ENCODE results near the gene ZFYVE26. TPM values are rescaled to one million over a fixed set of nuclear protein-coding genes. Genes with fewer than 3 reads are reported as not detected.
"Not testable (repeated sequence)": the region's sequence is repeated elsewhere in the genome, so short reads cannot be mapped to it uniquely, and the experiment has no call there.

Gene ZFYVE26
- total RNA-seq, 2 experiments from 2014 or later, result 20.5 to 23.2 TPM

DNA sequence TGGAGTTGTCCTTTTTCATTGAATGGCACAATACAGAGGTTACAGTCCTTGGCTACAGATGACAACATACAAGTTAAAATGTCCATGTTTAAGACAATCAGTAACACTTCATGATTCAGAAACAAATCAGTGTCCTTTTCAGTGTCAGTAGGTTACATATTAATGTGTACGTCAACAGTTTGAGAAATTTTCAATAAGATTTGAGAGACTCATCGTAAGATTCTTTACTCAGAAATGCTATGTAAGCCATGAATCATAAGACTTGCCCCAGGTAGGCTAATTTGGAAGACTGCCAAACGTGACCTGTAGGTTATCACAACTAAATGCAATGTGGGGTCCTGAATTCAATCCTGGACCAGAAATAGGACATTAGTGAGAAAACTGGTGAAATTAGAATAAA, 111.2 kb downstream of the ZFYVE26 start:
- no peak overlapping the region for H3K27ac ChIP-seq (ENCODE audit: low read depth in 1 of 2, low read length in 2 of 2)
- Mint-ChIP-seq H3K9me3 (peaks cover 5% of the 10 kb centered on the region), H3K4me1 (ENCODE audit: low read depth) (no peaks in the 10 kb centered on the region), H3K4me3 (no peak overlapping the region), H3K27me3 (peaks cover 3% of the 10 kb centered on the region), H3K36me3 (ENCODE audit: low read depth) (no peaks in the 10 kb centered on the region), H3K27ac (no peak overlapping the region)
- no peak for DNase-seq
- CTCF ChIA-PET, result interaction anchor here (0.6 to 4.0 kb wide), 13 partner anchors 8 to 279 kb away, joined by 3 to 21 read pairs (median 6); partner anchors contain the start of genes PIGH and RDH11
- no peaks in the 10 kb centered on the region for H3K4me1 ChIP-seq (ENCODE audit: insufficient read depth, low read length)
- POLR2A ChIA-PET, result interaction anchor here (0.7 to 1.5 kb wide), 4 partner anchors 10 to 346 kb away, joined by 3 to 14 read pairs (median 4); partner anchors contain the start of genes ATP6V1D, RDH11 and VTI1B
- intact Hi-C loops (cut with DNase I, micrococcal nuclease), result loop anchor here (2.0 to 10.0 kb wide), 3 partner anchors 178 to 540 kb away; no protein-coding TSS in a partner anchor
- no peaks in the 10 kb centered on the region for H3K27me3 ChIP-seq (ENCODE audit: control insufficient read depth in 1 of 2, insufficient read depth in 2 of 2, low read length in 2 of 2)
- no peaks in the 10 kb centered on the region for H3K36me3 ChIP-seq (ENCODE audit: insufficient read depth, low read length)
- H3K4me3 ChIP-seq (ENCODE audit: low read length), result no peak overlapping the region
- H3K9me3 ChIP-seq (ENCODE audit: control insufficient read depth in 1 of 2, insufficient read depth in 1 of 2, low read length in 2 of 2), result peaks cover 0 to 3% of the 10 kb centered on the region in 2 experiments
- TF ChIP-seq, protein P1, sequence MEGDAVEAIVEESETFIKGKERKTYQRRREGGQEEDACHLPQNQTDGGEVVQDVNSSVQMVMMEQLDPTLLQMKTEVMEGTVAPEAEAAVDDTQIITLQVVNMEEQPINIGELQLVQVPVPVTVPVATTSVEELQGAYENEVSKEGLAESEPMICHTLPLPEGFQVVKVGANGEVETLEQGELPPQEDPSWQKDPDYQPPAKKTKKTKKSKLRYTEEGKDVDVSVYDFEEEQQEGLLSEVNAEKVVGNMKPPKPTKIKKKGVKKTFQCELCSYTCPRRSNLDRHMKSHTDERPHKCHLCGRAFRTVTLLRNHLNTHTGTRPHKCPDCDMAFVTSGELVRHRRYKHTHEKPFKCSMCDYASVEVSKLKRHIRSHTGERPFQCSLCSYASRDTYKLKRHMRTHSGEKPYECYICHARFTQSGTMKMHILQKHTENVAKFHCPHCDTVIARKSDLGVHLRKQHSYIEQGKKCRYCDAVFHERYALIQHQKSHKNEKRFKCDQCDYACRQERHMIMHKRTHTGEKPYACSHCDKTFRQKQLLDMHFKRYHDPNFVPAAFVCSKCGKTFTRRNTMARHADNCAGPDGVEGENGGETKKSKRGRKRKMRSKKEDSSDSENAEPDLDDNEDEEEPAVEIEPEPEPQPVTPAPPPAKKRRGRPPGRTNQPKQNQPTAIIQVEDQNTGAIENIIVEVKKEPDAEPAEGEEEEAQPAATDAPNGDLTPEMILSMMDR (IDR thresholded peaks at IDR 0.05), result no peak
- ATAC-seq (ENCODE audit: poor library complexity), result no peak

DNA sequence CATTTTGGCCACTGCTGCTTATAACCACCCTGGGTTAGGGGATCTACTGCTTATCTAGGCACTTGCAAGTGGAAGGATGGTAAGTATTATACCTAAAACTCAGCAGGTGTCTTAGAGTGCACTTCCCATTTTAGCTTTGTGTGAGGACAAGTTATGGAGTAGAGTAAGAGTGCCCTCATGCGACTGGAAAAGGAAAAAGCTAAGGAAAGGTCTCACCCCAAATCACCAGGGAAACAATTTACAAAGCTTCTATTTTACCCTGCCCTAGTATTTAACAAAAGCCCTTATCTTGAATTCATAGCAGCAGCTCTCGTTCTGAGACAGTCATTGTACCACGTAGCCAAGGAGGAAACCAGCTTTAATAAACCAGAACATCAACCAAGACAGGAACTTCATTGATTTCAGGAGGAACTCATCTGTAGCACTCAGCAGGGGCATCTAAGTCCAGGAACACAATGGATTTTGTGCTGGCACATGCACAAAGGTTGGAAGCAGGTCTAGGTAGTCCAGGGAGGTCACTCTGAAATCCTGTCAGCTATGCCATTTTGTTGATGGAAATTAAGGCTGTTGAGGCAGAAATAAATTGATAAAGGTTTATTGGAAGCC, 111.8 kb downstream of the ZFYVE26 start:
- H3K36me3 ChIP-seq (ENCODE audit: insufficient read depth, low read length), result no peaks in the 10 kb centered on the region
- Mint-ChIP-seq H3K4me3 (no peak overlapping the region), H3K27me3 (peaks cover 3% of the 10 kb centered on the region), H3K9me3 (peaks cover under 1% of the 10 kb centered on the region), H3K36me3 (ENCODE audit: low read depth) (no peaks in the 10 kb centered on the region), H3K4me1 (ENCODE audit: low read depth) (no peaks in the 10 kb centered on the region), H3K27ac (no peak overlapping the region)
- no peaks in the 10 kb centered on the region for H3K4me1 ChIP-seq (ENCODE audit: insufficient read depth, low read length)
- DNase-seq (peak in 7 of 14 experiments; percentile 9 to 82 (median 45)), ATAC-seq (ENCODE audit: poor library complexity) (peak; percentile 86)
- TF ChIP-seq, protein P1 (IDR thresholded peaks at IDR 0.05), result peak; percentile 75
- intact Hi-C loops (cut with DNase I, micrococcal nuclease), result loop anchor here (1.0 to 10.0 kb wide), 8 partner anchors 37 to 540 kb away; no protein-coding TSS in a partner anchor
- no peaks in the 10 kb centered on the region for H3K27me3 ChIP-seq (ENCODE audit: control insufficient read depth in 1 of 2, insufficient read depth in 2 of 2, low read length in 2 of 2)
- ChIA-PET POLR2A (interaction anchor here (0.6 to 1.5 kb wide), 9 partner anchors 9 to 345 kb away, joined by 3 to 14 read pairs (median 4); partner anchors contain the start of genes ARG2, ATP6V1D, PIGH and RDH11), CTCF (interaction anchor here (0.6 to 4.0 kb wide), 19 partner anchors 9 to 278 kb away, joined by 3 to 21 read pairs (median 4); partner anchors contain the start of genes PIGH, RDH11 and VTI1B)
- H3K27ac ChIP-seq (ENCODE audit: low read depth in 1 of 2, low read length in 2 of 2), result no peak overlapping the region
- H3K4me3 ChIP-seq (ENCODE audit: low read length), result no peak overlapping the region
- H3K9me3 ChIP-seq (ENCODE audit: control insufficient read depth in 1 of 2, insufficient read depth in 1 of 2, low read length in 2 of 2), result peaks cover 0 to 3% of the 10 kb centered on the region in 2 experiments

DNA sequence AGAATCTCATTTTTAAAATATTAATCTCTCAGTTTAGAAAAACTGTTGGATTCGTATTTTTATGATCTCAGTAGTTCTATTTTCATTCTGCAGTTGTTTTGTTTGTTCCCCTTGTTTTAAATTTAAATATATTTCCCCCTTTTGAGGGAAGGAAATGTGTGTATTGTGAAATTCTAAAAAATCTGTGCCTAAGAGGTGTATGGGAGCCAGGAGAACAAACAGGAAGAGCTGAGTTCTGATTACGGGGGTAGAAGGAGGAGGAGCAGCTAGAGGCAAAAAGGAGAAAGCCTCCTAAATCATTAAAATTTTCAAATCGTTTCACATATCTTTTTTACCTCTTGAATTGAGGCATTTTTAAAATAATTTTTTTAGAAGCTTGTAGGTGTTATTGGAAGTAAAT, 112.4 kb downstream of the ZFYVE26 start:
- H3K27ac ChIP-seq (ENCODE audit: low read depth in 1 of 2, low read length in 2 of 2), result no peak overlapping the region
- H3K4me3 Mint-ChIP-seq, result no peak overlapping the region
- TF ChIP-seq, protein P1 (IDR thresholded peaks at IDR 0.05), result no peak
- H3K4me1 Mint-ChIP-seq (ENCODE audit: low read depth), result no peaks in the 10 kb centered on the region
- H3K36me3 Mint-ChIP-seq (ENCODE audit: low read depth), result no peaks in the 10 kb centered on the region
- H3K27me3 Mint-ChIP-seq, result peaks cover 3% of the 10 kb centered on the region
- DNase-seq (no peak), ATAC-seq (ENCODE audit: poor library complexity) (no peak)
- no peak overlapping the region for H3K27ac Mint-ChIP-seq
- H3K36me3 ChIP-seq (ENCODE audit: insufficient read depth, low read length), result no peaks in the 10 kb centered on the region
- H3K27me3 ChIP-seq (ENCODE audit: control insufficient read depth in 1 of 2, insufficient read depth in 2 of 2, low read length in 2 of 2), result no peaks in the 10 kb centered on the region
- H3K9me3 ChIP-seq (ENCODE audit: control insufficient read depth in 1 of 2, insufficient read depth in 1 of 2, low read length in 2 of 2), result peaks cover 0 to 3% of the 10 kb centered on the region in 2 experiments
- H3K4me1 ChIP-seq (ENCODE audit: insufficient read depth, low read length), result no peaks in the 10 kb centered on the region
- CTCF ChIA-PET, result interaction anchor here (0.7 to 4.0 kb wide), 16 partner anchors 10 to 277 kb away, joined by 3 to 21 read pairs (median 6); partner anchors contain the start of genes PIGH, RDH11 and VTI1B
- POLR2A ChIA-PET, result interaction anchor here (0.6 to 1.5 kb wide), 8 partner anchors 9 to 283 kb away, joined by 3 to 14 read pairs (median 4); partner anchors contain the start of genes ARG2, PIGH, RDH11 and TMEM229B
- H3K9me3 Mint-ChIP-seq, result no peaks in the 10 kb centered on the region
- no peak overlapping the region for H3K4me3 ChIP-seq (ENCODE audit: low read length)
- intact Hi-C loops (cut with DNase I, micrococcal nuclease), result loop anchor here (1.0 to 10.0 kb wide), 8 partner anchors 37 to 539 kb away; no protein-coding TSS in a partner anchor

DNA sequence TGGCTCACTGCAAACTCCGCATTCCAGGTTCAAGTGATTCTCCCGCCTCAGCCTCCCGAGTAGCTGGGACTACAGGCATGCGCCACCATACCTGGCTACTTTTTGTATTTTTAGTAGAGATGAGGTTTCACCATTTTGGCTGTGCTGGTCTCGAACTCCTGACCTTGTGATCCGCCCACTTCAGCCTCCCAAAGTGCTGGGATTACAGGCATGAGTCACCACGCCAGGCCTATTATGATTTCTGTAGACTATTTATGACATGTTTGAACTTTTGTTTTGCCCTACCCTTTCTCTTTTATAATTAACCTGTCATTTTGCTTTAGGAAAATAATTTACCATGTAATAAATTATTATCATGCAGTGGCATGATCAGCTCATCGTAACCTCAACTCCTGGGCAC, 114.9 kb downstream of the ZFYVE26 start, which contains the start of gene RDH12:
TSS of gene RDH12 (plus strand) at position 395 of the 400 bp plus-strand sequence. CDS start 20,757 bp downstream, outside the sequence.
- POLR2A ChIA-PET; H3K9me3 ChIP-seq (ENCODE audit: control insufficient read depth in 1 of 2, insufficient read depth in 1 of 2, low read length in 2 of 2); H3K4me1 Mint-ChIP-seq (ENCODE audit: low read depth); H3K27me3 Mint-ChIP-seq; H3K27me3 ChIP-seq (ENCODE audit: control insufficient read depth in 1 of 2, insufficient read depth in 2 of 2, low read length in 2 of 2); H3K4me3 ChIP-seq (ENCODE audit: low read length); H3K4me1 ChIP-seq (ENCODE audit: insufficient read depth, low read length); H3K27ac ChIP-seq (ENCODE audit: low read depth in 1 of 2, low read length in 2 of 2); H3K36me3 Mint-ChIP-seq (ENCODE audit: low read depth); H3K4me3 Mint-ChIP-seq; H3K27ac Mint-ChIP-seq; H3K9me3 Mint-ChIP-seq; ATAC-seq (ENCODE audit: poor library complexity); H3K36me3 ChIP-seq (ENCODE audit: insufficient read depth, low read length); DNase-seq: not testable (repeated sequence)
- intact Hi-C loops (cut with DNase I, micrococcal nuclease), result loop anchor here (5.0 to 10.0 kb wide), 2 partner anchors 34 to 537 kb away; no protein-coding TSS in a partner anchor
- CTCF ChIA-PET, result interaction anchor here (0.7 to 4.0 kb wide), 3 partner anchors 83 to 133 kb away, joined by 3 to 18 read pairs (median 5); no protein-coding TSS in a partner anchor
